Activated naive CD8-positive, alpha-beta T cell treated with anti-CD3 and anti-CD28 coated beads for 36 hours (primary cell): Measurements from ENCODE around the gene FANCC. TPM values are rescaled to one million over a fixed set of nuclear protein-coding genes. Genes with fewer than 3 reads are reported as not detected.
A peak's percentile ranks its signal among the peaks of the same experiment; 100 is the strongest.
"Not testable (repeated sequence)": the region's sequence is repeated elsewhere in the genome, so short reads cannot be mapped to it uniquely, and the experiment has no call there.

ENCODE experiments used
- DNase-seq: peaks from one replicate; pipeline ENCODE4 v3.0.0; 2021
- H3K27ac Mint-ChIP-seq: one replicate; pipeline ENCODE4 v1.8.0; 2022; ENCODE audit warnings: mild to moderate bottlenecking, moderate library complexity, mixed read lengths
- H3K27me3 Mint-ChIP-seq: one replicate; pipeline ENCODE4 v1.8.0; 2022; ENCODE audit warnings: mild to moderate bottlenecking, mixed read lengths
- H3K36me3 Mint-ChIP-seq: one replicate; pipeline ENCODE4 v1.8.0; 2021; ENCODE audit warnings: mild to moderate bottlenecking, mixed read lengths
- H3K4me1 Mint-ChIP-seq: one replicate; pipeline ENCODE4 v1.8.0; 2021; ENCODE audit warnings: mixed read lengths
- H3K4me3 Mint-ChIP-seq: one replicate; pipeline ENCODE4 v1.8.0; 2022; ENCODE audit warnings: mild to moderate bottlenecking, moderate library complexity, mixed read lengths
- H3K9me3 Mint-ChIP-seq: one replicate; pipeline ENCODE4 v1.8.0; 2022; ENCODE audit warnings: mixed read lengths
- total RNA-seq, 2 experiments: library from RNA; stranded (reverse); gene quantifications; one replicate each; pipeline ENCODE4 v1.2.3, GENCODE V29; 2021

Gene FANCC
- total RNA-seq, 2 experiments from 2014 or later: 16.0 to 16.5 TPM

DNA sequence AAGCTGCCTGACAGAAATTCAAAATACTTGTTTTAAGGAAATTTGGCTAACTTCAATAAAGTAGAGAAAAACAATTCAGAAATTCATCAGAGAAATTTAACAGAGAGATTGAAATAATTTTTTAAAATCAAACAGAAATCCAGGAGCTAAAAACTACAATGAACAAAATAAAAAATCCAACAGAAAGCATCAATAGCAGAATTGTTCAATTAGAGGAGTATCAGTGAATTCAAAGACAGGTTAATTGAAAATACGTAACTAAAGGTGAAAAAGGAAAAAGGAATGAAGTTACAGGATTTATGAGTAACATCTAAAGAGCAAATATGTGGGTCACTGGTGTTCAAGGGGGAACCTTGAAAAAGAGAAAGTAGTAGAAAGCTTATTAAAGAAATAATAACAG, 36.8 kb downstream of the FANCC start:
- no peak for DNase-seq
- Mint-ChIP-seq H3K4me3 (no peak overlapping the region), H3K27me3 (no peaks in the 10 kb centered on the region), H3K9me3 (peaks cover 17% of the 10 kb centered on the region), H3K27ac (no peak overlapping the region), H3K36me3 (peaks cover 14% of the 10 kb centered on the region), H3K4me1 (peaks cover 18% of the 10 kb centered on the region)

- Mint-ChIP-seq H3K4me1 (peaks cover 22% of the 10 kb centered on the region), H3K9me3 (peaks cover 19% of the 10 kb centered on the region), H3K27ac (no peak overlapping the region)
Measured at GRCh38 chr9:95277509-95277908, 40.0 kb downstream of the FANCC start.

DNA sequence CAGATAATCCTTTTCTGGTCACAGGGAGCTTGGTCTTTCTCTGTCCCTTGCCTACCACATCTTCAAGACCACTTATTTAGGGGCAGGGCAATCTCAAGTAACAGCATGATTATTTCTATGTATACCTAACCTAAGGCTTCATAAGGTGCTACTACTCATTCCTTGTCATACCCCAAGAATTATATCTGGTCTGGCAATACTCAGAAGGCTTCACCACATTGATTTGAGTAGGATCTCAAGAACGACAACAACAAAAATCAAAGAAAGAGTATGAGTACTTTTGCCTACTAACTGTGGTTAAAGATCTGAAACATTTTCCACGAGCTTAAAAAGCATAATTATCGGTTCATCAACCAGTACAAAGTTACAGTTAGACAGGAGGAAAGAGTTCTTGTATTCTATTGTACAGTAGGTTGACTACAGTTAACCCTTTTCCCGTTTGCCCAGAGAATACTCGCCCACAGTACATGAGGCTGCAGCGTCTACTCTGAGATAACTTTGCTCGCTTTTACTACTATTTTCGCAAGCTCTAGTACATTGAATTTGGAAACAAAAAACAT, 41.0 kb downstream of the FANCC start:
- Mint-ChIP-seq H3K27me3 (no peaks in the 10 kb centered on the region), H3K9me3 (peaks cover 14% of the 10 kb centered on the region), H3K4me3 (no peak overlapping the region), H3K27ac (no peak overlapping the region), H3K36me3 (peaks cover 20% of the 10 kb centered on the region), H3K4me1 (peaks cover 22% of the 10 kb centered on the region)
- DNase-seq: no peak

More at GRCh38 chr9:95277509-95277908, 40.0 kb downstream of the FANCC start:
- no peaks in the 10 kb centered on the region for H3K27me3 Mint-ChIP-seq
- peaks cover 20% of the 10 kb centered on the region for H3K36me3 Mint-ChIP-seq
- DNase-seq: no peak
- H3K4me3 Mint-ChIP-seq: no peak overlapping the region

DNA sequence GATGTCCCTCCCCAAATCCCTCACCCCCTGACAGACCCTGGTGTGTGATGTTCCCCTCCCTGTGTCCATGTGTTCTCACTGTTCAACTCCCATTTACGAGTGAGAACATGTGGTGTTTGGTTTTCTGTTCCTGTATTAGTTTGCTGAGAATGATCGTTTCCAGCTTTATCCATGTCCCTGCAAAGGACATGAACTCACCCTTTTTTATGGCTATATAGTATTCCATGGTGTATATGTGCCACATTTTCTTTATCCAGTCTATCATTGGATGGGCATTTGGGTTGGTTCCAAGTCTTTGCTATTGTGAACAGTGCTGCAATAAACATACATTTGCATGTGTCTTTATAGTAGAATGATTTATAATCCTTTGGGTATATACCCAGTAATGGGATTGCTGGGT, 43.3 kb downstream of the FANCC start:
- not testable (repeated sequence) for H3K36me3 Mint-ChIP-seq, H3K27me3 Mint-ChIP-seq, DNase-seq, H3K27ac Mint-ChIP-seq, H3K9me3 Mint-ChIP-seq, H3K4me3 Mint-ChIP-seq
- peaks cover 22% of the 10 kb centered on the region for H3K4me1 Mint-ChIP-seq

DNA sequence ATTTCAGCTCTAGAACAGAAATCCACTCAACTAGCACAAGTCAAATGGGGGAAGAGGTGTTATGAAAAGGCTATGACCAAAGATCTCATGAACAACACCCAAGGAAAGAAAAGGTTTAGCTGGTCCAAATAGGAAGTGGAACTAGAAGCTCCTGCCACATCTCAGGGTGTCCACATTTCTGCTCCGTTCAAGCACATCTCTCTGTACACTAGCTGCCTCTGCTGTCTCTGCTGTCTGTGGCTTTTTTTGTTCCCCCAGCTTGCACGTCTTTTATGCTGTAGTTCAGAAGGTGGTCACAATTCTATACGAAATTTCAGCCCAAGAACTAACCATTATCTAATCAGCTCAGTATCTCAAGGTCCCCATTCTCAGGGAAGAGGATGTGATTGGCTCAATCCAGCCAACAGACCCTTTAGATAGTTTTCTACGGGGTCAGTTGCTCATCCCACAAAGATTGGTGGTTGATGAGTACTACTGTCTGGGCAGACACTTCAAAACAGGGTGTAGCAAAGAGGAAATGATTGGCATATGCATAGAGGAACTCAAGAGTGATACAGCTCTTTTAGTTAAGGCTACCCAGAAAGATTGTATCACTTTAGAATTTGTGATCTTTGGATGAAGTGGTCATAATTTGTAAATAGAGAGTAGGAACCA, 44.0 kb downstream of the FANCC start:
- peaks cover 2% of the 10 kb centered on the region for H3K9me3 Mint-ChIP-seq
- peaks cover 22% of the 10 kb centered on the region for H3K4me1 Mint-ChIP-seq
- peaks cover 8% of the 10 kb centered on the region for H3K36me3 Mint-ChIP-seq
- no peak overlapping the region for H3K27ac Mint-ChIP-seq
- no peaks in the 10 kb centered on the region for H3K27me3 Mint-ChIP-seq
- DNase-seq: no peak
- no peak overlapping the region for H3K4me3 Mint-ChIP-seq

GRCh38 chr9:95272830-95273229, 44.7 kb downstream of the FANCC start:
- no peak for DNase-seq
- H3K4me3 Mint-ChIP-seq: no peak overlapping the region
- no peak overlapping the region for H3K27ac Mint-ChIP-seq
- H3K4me1 Mint-ChIP-seq: peaks cover 22% of the 10 kb centered on the region
- H3K9me3 Mint-ChIP-seq: peaks cover 2% of the 10 kb centered on the region
- no peaks in the 10 kb centered on the region for H3K27me3 Mint-ChIP-seq
- peaks cover 8% of the 10 kb centered on the region for H3K36me3 Mint-ChIP-seq

DNA sequence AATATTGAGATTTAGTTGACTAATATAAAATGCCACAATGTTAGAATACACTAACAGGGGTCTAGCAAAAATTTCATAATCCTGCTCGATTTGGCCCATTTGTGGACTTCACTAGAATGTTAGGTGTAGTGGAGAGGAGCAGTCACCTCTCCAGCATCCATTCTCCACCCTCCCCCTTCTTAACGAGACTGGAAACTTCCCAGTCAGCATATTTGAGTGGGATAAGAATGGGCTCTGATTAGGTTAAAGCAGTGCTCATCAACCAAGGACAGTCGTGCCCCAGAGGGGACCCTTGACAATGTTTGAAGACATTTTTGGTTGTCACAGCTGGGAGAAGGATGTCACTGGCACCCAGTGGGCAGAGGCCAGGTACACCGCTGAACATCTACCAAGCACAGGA, 46.7 kb downstream of the FANCC start:
- Mint-ChIP-seq H3K27ac (no peak overlapping the region), H3K27me3 (no peaks in the 10 kb centered on the region), H3K4me1 (peaks cover 22% of the 10 kb centered on the region), H3K4me3 (no peak overlapping the region), H3K36me3 (peaks cover 10% of the 10 kb centered on the region), H3K9me3 (peaks cover 2% of the 10 kb centered on the region)
- DNase-seq: no peak

DNA sequence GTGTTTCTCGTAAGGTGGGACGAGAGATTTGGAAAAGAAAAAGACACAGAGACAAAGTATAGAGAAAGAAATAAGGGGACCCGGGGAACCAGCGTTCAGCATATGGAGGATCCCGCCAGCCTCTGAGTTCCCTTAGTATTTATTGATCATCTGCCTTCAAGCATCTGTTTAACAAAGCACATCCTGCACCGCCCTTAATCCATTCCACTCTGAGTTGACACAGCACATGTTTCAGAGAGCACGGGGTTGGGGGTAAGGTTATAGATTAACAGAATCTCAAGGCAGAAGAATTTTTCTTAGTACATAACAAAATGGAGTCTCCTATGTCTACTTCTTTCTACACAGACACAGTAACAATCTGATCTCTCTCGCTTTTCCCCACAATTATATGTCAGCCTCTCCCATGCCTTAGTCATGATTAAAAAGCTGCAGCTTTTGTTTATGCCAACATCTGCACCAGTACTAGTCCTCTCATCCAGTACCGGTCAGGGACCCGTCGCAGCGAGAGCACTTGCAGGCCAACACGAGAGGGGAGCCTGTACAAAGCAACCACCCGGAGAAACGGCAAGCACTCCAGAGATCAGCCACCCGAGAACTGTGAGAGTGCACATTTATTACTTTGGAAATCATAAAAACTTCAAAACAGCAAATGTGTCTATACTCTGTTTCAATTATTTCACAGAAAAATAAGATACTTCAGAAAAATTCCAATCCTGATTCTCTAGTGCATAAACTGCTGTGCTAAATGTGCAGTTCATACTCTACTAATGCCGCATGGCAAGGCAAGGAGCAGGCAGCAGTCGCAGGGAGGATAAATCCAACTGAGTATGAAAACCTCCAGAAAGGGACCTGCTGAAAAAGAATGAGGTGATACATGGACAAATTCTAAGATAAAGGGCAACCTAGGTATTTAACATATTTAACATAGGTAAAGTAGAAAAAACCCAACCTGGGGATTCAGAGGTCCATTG, 47.4 kb downstream of the FANCC start:
- H3K4me1 Mint-ChIP-seq: peaks cover 24% of the 10 kb centered on the region
- H3K9me3 Mint-ChIP-seq, DNase-seq, H3K4me3 Mint-ChIP-seq, H3K27me3 Mint-ChIP-seq, H3K27ac Mint-ChIP-seq: not testable (repeated sequence)
- H3K36me3 Mint-ChIP-seq: peaks cover 10% of the 10 kb centered on the region

- H3K4me1 Mint-ChIP-seq: peaks cover 28% of the 10 kb centered on the region
- no peak for DNase-seq
- peaks cover 4% of the 10 kb centered on the region for H3K36me3 Mint-ChIP-seq
- H3K27me3 Mint-ChIP-seq: no peaks in the 10 kb centered on the region
- no peak overlapping the region for H3K27ac Mint-ChIP-seq
- H3K9me3 Mint-ChIP-seq: no peaks in the 10 kb centered on the region
- no peak overlapping the region for H3K4me3 Mint-ChIP-seq
Measured at GRCh38 chr9:95268681-95269080, 48.8 kb downstream of the FANCC start.

DNA sequence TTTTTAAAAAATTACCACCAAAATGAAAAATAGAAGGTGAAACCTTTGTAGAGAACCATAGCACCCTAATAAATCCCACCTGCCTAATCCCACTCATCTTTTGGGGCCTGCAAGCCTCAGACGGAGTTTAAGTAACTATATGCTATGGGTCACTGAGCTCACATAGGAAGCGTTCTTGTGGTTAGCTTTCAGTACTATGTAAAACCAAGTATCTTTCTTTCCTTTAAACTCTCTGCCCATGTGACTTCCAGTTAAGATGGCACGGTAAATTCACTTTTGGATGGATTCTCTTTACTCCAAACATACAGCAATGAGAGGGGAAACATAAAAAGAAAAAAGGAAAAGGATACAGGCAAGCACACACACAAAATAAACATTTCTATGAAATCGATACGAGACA, 50.9 kb downstream of the FANCC start:
- Mint-ChIP-seq H3K4me1 (peaks cover 25% of the 10 kb centered on the region), H3K9me3 (no peaks in the 10 kb centered on the region), H3K4me3 (no peak overlapping the region), H3K27ac (peak overlapping the region; percentile 82), H3K27me3 (no peaks in the 10 kb centered on the region), H3K36me3 (peaks cover 4% of the 10 kb centered on the region)
- no peak for DNase-seq

- H3K27ac Mint-ChIP-seq: no peak overlapping the region
Measured at GRCh38 chr9:95265960-95266359, 51.5 kb downstream of the FANCC start.

DNA sequence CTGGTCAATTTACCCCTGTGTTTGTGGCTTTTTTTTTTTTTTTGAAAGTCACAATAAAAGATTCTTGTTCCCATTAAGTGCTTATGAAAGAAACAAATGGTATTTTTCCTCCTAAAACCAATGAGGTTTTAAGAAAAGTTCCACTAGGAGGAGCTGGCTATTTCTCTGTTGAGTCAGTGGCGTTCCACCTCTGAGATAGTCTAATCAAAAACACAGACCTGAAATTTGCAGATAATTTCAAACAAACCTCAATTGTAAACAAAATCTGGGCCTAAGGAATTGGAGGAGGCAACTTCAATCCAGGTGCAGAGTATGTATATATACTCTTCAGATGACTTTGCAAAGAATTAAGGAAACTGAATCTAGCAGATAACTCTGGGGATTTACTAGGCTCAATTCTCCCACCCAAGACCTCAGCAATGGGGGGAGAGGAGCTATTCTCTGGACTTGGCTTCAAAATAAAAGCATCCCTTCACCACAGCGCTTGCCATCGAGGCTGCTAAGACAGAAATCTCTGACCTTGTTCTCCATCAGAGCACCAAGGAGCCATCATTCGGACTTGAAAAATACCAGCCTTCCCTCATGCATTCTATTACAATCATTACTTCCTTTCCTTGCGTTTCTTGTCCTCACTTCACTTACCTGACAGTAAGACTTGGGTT, 52.4 kb downstream of the FANCC start:
- Mint-ChIP-seq H3K4me1 (peaks cover 25% of the 10 kb centered on the region), H3K4me3 (no peak overlapping the region), H3K36me3 (peaks cover 4% of the 10 kb centered on the region), H3K27ac (no peak overlapping the region), H3K27me3 (no peaks in the 10 kb centered on the region), H3K9me3 (no peaks in the 10 kb centered on the region)
- no peak for DNase-seq

More at GRCh38 chr9:95265960-95266359, 51.5 kb downstream of the FANCC start:
- H3K27me3 Mint-ChIP-seq: no peaks in the 10 kb centered on the region
- no peak overlapping the region for H3K4me3 Mint-ChIP-seq
- DNase-seq: no peak
- H3K9me3 Mint-ChIP-seq: no peaks in the 10 kb centered on the region
- H3K4me1 Mint-ChIP-seq: peaks cover 25% of the 10 kb centered on the region
- peaks cover 2% of the 10 kb centered on the region for H3K36me3 Mint-ChIP-seq

- Mint-ChIP-seq H3K9me3 (peaks cover 8% of the 10 kb centered on the region), H3K4me1 (peaks cover 22% of the 10 kb centered on the region), H3K36me3 (peaks cover 13% of the 10 kb centered on the region), H3K27ac (no peak overlapping the region), H3K4me3 (no peak overlapping the region), H3K27me3 (no peaks in the 10 kb centered on the region)
- no peak for DNase-seq
Measured at GRCh38 chr9:95261890-95262289, 55.6 kb downstream of the FANCC start.

- peaks cover 20% of the 10 kb centered on the region for H3K36me3 Mint-ChIP-seq
- H3K27ac Mint-ChIP-seq: no peak overlapping the region
- no peak for DNase-seq
- no peaks in the 10 kb centered on the region for H3K27me3 Mint-ChIP-seq
- no peak overlapping the region for H3K4me3 Mint-ChIP-seq
- H3K4me1 Mint-ChIP-seq: no peaks in the 10 kb centered on the region
- peaks cover 3% of the 10 kb centered on the region for H3K9me3 Mint-ChIP-seq
Measured at GRCh38 chr9:95250462-95251221, 66.9 kb downstream of the FANCC start.
